OCI-LY7 (cell line): ENCODE measurements around the gene ATF6B. TPM values are rescaled to one million over a fixed set of nuclear protein-coding genes. Genes with fewer than 3 reads are reported as not detected.

Source experiments
- BruUV-seq: library from RNA; stranded (reverse); fragments of 400-500 nt; replicated peaks from 2 replicates; lab custom pipeline; 2021; lab: Mats Ljungman, UMichigan
- CTCF ChIA-PET: fragments of 300-600 bp; sonication (Branson Sonifier 250); formaldehyde crosslinking; loops from one replicate; lab custom pipeline; 2022; ENCODE audit warnings: antibody characterized with exemption; ENCODE audit not compliant: unreplicated experiment; lab: Charles Lee
- POLR2A ChIA-PET: fragments of 300-600 bp; sonication (Branson Sonifier 250); formaldehyde crosslinking; loops from one replicate; lab custom pipeline; 2022; ENCODE audit warnings: antibody characterized with exemption; lab: Charles Lee
- DNase-seq: peaks from one replicate; pipeline ENCODE4 v3.0.0-alpha.2; 2015; ENCODE audit warnings: low spot score
- H2AFZ ChIP-seq: fragments of 200-600 bp; sonication (generic), shearing (Covaris generic); 2 replicates; pipeline ENCODE4 v1.6.1; 2014; ENCODE audit warnings: mild to moderate bottlenecking, antibody characterized with exemption, low read length, moderate library complexity
- H3K27ac ChIP-seq: fragments of 200-600 bp; sonication (generic); 2 replicates; pipeline ENCODE4 v1.5.1; 2014; ENCODE audit warnings: mixed run types, low read depth, mild to moderate bottlenecking, moderate library complexity, low read length, inconsistent platforms; ENCODE audit not compliant: poor library complexity, severe bottlenecking
- H3K36me3 ChIP-seq: fragments of 200-600 bp; sonication (generic); 2 replicates; pipeline ENCODE4 v1.6.1; 2014; ENCODE audit warnings: mild to moderate bottlenecking, antibody characterized with exemption, low read length, moderate library complexity, mixed read lengths; ENCODE audit not compliant: insufficient read depth
- H3K4me1 ChIP-seq: fragments of 200-600 bp; sonication (generic); 2 replicates; pipeline ENCODE4 v1.5.1; 2014; ENCODE audit warnings: mild to moderate bottlenecking, low read length; ENCODE audit not compliant: insufficient read depth, poor library complexity, severe bottlenecking
- H3K4me2 ChIP-seq: fragments of 200-600 bp; sonication (generic); 2 replicates; pipeline ENCODE4 v1.6.1; 2014; ENCODE audit warnings: mild to moderate bottlenecking, low read length
- H3K4me3 ChIP-seq: fragments of 200-600 bp; sonication (generic); 2 replicates; pipeline ENCODE4 v1.5.1; 2014; ENCODE audit warnings: mild to moderate bottlenecking, low read depth, low read length; ENCODE audit not compliant: poor library complexity, severe bottlenecking
- H3K79me2 ChIP-seq: fragments of 200-600 bp; sonication (generic); 2 replicates; pipeline ENCODE4 v1.6.1; 2016; ENCODE audit warnings: low read depth, mild to moderate bottlenecking, low read length, moderate library complexity, mixed read lengths; ENCODE audit not compliant: insufficient read depth
- H3K9me2 ChIP-seq: fragments of 200-600 bp; sonication (generic); 2 replicates; pipeline ENCODE4 v1.6.1; 2016; ENCODE audit warnings: mild to moderate bottlenecking, low read length, mixed read lengths; ENCODE audit not compliant: insufficient read depth
- H3K9me3 ChIP-seq: fragments of 200-600 bp; sonication (generic); 2 replicates; pipeline ENCODE4 v1.6.1; 2014; ENCODE audit warnings: mild to moderate bottlenecking, mixed run types, low read length, mixed read lengths
- H4K20me1 ChIP-seq: fragments of 200-600 bp; sonication (generic); 2 replicates; pipeline ENCODE4 v1.6.1; 2014; ENCODE audit warnings: mild to moderate bottlenecking, antibody characterized with exemption, low read length, moderate library complexity, mixed read lengths; ENCODE audit not compliant: insufficient read depth
- EZH2phosphoT487 ChIP-seq: fragments of 200-600 bp; sonication (generic); IDR thresholded peaks from 2 replicates; pipeline ENCODE4 v1.6.1; 2018; ENCODE audit warnings: low read depth, borderline replicate concordance, mild to moderate bottlenecking, mixed run types, antibody characterized with exemption, low read length, moderate library complexity, mixed read lengths
- intact Hi-C: fragments of 100-400 bp; cut with micrococcal nuclease; formaldehyde crosslinking; loops from one replicate; pipeline ENCODE4 v1.10.0; 2022; ENCODE audit not compliant: unreplicated experiment
- total RNA-seq, 2 experiments: library from RNA; depleted of rRNA in 1 of 2; stranded (reverse); fragments of >200 nt in 1 of 2; shearing (Covaris generic) in 1 of 2; gene quantifications; 2 replicates each; pipeline ENCODE4 v1.2.3, GENCODE V29; 2014 to 2022
- TF ChIP-seq, protein P1 (sequence below): fragments of 200-600 bp; sonication (generic); conservative IDR thresholded peaks from 2 replicates; pipeline ENCODE4 v1.5.1; 2014; ENCODE audit warnings: mild to moderate bottlenecking, antibody characterized with exemption, low read length, moderate library complexity, mixed read lengths

Gene ATF6B
- total RNA-seq, 2 experiments from 2014 or later = 57.7 to 122 TPM

DNA sequence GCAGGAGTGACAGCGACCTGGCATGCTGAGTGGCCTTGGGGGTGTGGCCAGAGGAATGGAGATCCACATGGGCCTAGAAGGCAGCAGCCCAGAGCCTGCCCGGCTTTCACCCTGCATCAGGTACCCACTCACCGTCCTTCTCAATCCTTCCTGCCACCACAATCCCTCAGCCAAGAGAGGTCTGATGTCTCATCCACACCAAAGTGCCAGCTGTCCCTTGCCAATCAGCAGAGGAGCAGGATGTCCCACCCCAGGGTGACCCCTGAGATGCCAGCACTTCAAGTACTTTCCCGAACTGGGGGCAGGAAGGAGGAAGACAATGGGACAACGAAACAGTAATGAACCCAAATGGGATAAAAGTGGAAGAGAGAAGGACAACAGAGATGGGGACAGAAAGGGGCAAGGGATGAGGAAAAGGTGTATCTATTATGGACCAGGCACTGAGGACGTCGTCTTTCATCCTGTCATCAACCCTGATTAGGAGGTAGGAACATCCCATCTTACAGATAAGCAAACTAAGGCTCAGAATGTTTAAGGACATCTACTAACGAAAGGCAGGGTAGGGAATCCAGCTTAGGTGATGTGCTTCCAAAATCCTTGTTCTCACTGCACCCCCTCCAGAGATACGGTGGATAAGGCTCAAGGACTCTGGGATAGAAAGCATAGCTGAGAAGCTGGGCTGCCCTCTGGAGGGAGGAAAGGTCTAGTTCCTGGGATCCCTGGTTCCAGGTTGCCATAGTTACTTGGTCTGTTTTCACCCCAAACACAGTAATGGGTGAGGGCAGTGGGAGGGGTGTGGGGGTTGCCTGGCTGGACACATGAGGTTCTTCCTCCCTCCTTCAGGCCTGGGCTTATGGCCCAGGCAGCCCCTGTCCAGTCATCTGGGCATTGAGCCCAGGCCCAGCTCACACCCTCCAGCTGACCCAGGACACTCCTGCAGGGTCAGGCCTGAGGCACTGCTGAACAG is 14.4 kb downstream of the ATF6B start:
- Histone ChIP-seq H3K9me3 (no peaks in the 10 kb centered on the region), H4K20me1 (no peaks in the 10 kb centered on the region), H3K36me3 (peaks cover 42% of the 10 kb centered on the region), H3K4me3 (no peak overlapping the region), H3K79me2 (no peaks in the 10 kb centered on the region), H2AFZ (no peak overlapping the region), H3K4me1 (no peaks in the 10 kb centered on the region), H3K27ac (no peak overlapping the region), H3K4me2 (no peak overlapping the region), H3K9me2 (no peaks in the 10 kb centered on the region)
- DNase-seq = no peak
- no TSS peak for BruUV-seq
- POLR2A ChIA-PET = no interaction called here
- TF ChIP-seq, protein P1, sequence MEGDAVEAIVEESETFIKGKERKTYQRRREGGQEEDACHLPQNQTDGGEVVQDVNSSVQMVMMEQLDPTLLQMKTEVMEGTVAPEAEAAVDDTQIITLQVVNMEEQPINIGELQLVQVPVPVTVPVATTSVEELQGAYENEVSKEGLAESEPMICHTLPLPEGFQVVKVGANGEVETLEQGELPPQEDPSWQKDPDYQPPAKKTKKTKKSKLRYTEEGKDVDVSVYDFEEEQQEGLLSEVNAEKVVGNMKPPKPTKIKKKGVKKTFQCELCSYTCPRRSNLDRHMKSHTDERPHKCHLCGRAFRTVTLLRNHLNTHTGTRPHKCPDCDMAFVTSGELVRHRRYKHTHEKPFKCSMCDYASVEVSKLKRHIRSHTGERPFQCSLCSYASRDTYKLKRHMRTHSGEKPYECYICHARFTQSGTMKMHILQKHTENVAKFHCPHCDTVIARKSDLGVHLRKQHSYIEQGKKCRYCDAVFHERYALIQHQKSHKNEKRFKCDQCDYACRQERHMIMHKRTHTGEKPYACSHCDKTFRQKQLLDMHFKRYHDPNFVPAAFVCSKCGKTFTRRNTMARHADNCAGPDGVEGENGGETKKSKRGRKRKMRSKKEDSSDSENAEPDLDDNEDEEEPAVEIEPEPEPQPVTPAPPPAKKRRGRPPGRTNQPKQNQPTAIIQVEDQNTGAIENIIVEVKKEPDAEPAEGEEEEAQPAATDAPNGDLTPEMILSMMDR = no peak
- no peak for TF ChIP-seq EZH2phosphoT487
- CTCF ChIA-PET = no interaction called here
- intact Hi-C loops = no loop called here

DNA sequence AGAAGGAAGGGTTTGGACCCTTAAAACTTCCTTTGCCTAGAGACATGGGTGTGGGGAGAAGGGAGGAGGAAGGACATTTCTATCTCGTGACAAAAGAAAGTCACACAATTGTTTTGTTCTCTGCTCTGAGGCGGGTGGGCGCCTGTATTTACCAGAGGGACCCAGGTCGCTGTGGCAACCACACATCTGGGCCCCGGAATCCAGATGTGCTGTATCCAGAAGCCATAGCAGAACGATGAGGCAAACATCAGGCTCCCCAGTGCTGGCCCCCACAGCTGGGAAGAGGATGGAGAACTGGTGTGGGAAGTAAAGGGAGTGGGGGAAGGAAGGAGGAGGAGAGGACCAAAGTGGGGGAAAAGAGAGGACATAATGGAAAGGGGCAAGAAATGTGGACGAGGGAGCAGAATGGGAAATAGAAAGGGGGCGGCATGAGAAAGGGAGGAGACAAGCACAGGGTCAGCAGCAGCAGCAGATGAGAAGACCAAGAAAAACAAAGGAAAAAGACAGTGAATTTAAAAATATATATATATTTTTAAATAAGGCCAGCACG is 15.5 kb downstream of the ATF6B start:
- Histone ChIP-seq H3K4me3 (no peak overlapping the region), H3K4me2 (no peak overlapping the region), H3K9me2 (no peaks in the 10 kb centered on the region), H4K20me1 (no peaks in the 10 kb centered on the region; the same call in 1 of the 2 replicates), H3K4me1 (no peaks in the 10 kb centered on the region), H3K36me3 (peaks cover 32% of the 10 kb centered on the region; the same call in 1 of the 2 replicates), H3K9me3 (no peaks in the 10 kb centered on the region), H3K79me2 (no peaks in the 10 kb centered on the region), H2AFZ (no peak overlapping the region), H3K27ac (no peak overlapping the region)
- BruUV-seq = TSS peak; percentile 23
- CTCF ChIA-PET = no interaction called here
- TF ChIP-seq, protein P1 = no peak
- no peak for TF ChIP-seq EZH2phosphoT487
- intact Hi-C loops = no loop called here
- POLR2A ChIA-PET = no interaction called here
- DNase-seq = no peak
